Measurements from ENCODE around the gene CEP19. TPM values are rescaled to one million over a fixed set of nuclear protein-coding genes. Genes with fewer than 3 reads are reported as not detected.

Gene CEP19
- total and polyA plus RNA-seq, 2 of the 4 experiments (the other 2 are of a cell fraction): 1.1 to 1.4 TPM

GRCh38 chr3:196660381-196661166 lies 51.5 kb downstream of the CEP19 start:
- Histone ChIP-seq H3K23ac (ENCODE audit: low read depth, low read length) (no peak overlapping the region), H3K9me1 (ENCODE audit: insufficient read depth, low read length) (0 out of 2 replicates have a peak, but pooled peaks cover 2% of the 10 kb centered on the region), H3K79me1 (ENCODE audit: low read depth in 1 of 2, low read length in 2 of 2) (no peaks in the 10 kb centered on the region), H2AK5ac (ENCODE audit: low read depth, low read length) (no peak overlapping the region), H3K56ac (ENCODE audit: extremely low read depth, insufficient read depth, low read length) (no peak overlapping the region; the same call in 1 of the 2 replicates), H3K14ac (replicated peaks; ENCODE audit: low read depth, low read length) (no peak overlapping the region), H3K27me3 (ENCODE audit: control insufficient read depth, insufficient read depth, low read length) (peaks cover 3% of the 10 kb centered on the region), H2BK20ac (ENCODE audit: low read depth, low read length) (no peak overlapping the region), H3K4me2 (ENCODE audit: low read depth, low read length) (no peak overlapping the region), H4K5ac (ENCODE audit: low read depth, low read length) (no peak overlapping the region), H4K8ac (ENCODE audit: low read depth in 2 of 2, low read length in 2 of 2) (no peak overlapping the region), H2BK5ac (ENCODE audit: low read depth, low read length, poor library complexity, severe bottlenecking) (no peak overlapping the region), H3K18ac (ENCODE audit: low read depth, low read length) (no peak overlapping the region), H2BK120ac (ENCODE audit: low read depth, low read length) (no peak overlapping the region), H2BK15ac (ENCODE audit: low read depth, low read length) (no peak overlapping the region), H3K4ac (ENCODE audit: low read depth, low read length) (no peak overlapping the region), H3K27ac (ENCODE audit: insufficient read depth, low read length) (no peak overlapping the region), H3K4me3 (ENCODE audit: insufficient read depth, low read depth, low read length) (no peak overlapping the region), H3K9me3 (ENCODE audit: control insufficient read depth, insufficient read depth, low read length) (no peaks in the 10 kb centered on the region), H2AK9ac (replicated peaks; ENCODE audit: low read depth, low read length, poor library complexity) (no peak overlapping the region), H4K20me1 (ENCODE audit: insufficient read depth, low read length) (no peaks in the 10 kb centered on the region), H2AFZ (replicated peaks; ENCODE audit: low read length, poor library complexity) (peak overlapping the region; percentile 1), H3K9ac (ENCODE audit: low read depth, low read length) (no peak overlapping the region), H3K4me1 (ENCODE audit: control insufficient read depth, insufficient read depth, low read length) (peaks cover 4% of the 10 kb centered on the region; the same call in 1 of the 2 replicates), H4K91ac (ENCODE audit: insufficient read depth, low read depth, low read length) (no peak overlapping the region), H3K36me3 (ENCODE audit: control insufficient read depth, insufficient read depth, low read length) (no peaks in the 10 kb centered on the region)
- WGBS, 2 experiments (ENCODE audit: extremely low coverage in 2 of 2, insufficient read length in 1 of 2): 85% methylated on average over 21 of the region's 32 CpGs; no CpG with 5 or more reads in 1 of the 2 experiments
- DNase-seq (no peak), ATAC-seq (ENCODE audit: low read depth) (no peak)
- BruUV-seq (replicated peaks): no TSS peak
- no peak for TF ChIP-seq CTCF (conservative IDR thresholded peaks at IDR 0.05; ENCODE audit: low read depth, low read length)
- no peak for TF ChIP-seq USF2 (IDR thresholded peaks at IDR 0.05; ENCODE audit: low read depth, low read length)
- TF ChIP-seq MXI1 (IDR thresholded peaks at IDR 0.05; ENCODE audit: borderline replicate concordance, low read depth, low read length): no peak
- no peak for TF ChIP-seq NFE2L2 (IDR thresholded peaks at IDR 0.05; ENCODE audit: low read depth, low read length)
- no peak for TF ChIP-seq CEBPB (IDR thresholded peaks at IDR 0.05; ENCODE audit: low read depth, low read length)
- TF ChIP-seq CHD1 (IDR thresholded peaks at IDR 0.05; ENCODE audit: low read depth, low read length): no peak
- no peak for TF ChIP-seq RFX5 (IDR thresholded peaks at IDR 0.05; ENCODE audit: low read depth, low read length)
- intact Hi-C loops (cut with micrococcal nuclease): no loop called here
- dilution Hi-C loops (cut with HindIII; ENCODE audit: low sequenced_read_pairs, unreplicated experiment): no loop called here
- ChIA-PET POLR2A (ENCODE audit: unreplicated experiment) (interaction anchor here (0.6 kb wide), 1 partner anchor 58 kb away, joined by 5 read pairs; no protein-coding TSS in a partner anchor), CTCF (no interaction called here)
- in situ Hi-C loops (cut with MboI; ENCODE audit: low sequenced_read_pairs): no loop called here

Measured in IMR-90 (cell line).